ENCODE measurements around the gene RNF144B. TPM values are rescaled to one million over a fixed set of nuclear protein-coding genes. Genes with fewer than 3 reads are reported as not detected.

The RNF144B gene
- total and polyA plus RNA-seq, 2 of the 13 experiments (the other 11 are each of a cell fraction or from before 2014, with no cell fraction given), result 1.8 to 4.3 TPM

DNA sequence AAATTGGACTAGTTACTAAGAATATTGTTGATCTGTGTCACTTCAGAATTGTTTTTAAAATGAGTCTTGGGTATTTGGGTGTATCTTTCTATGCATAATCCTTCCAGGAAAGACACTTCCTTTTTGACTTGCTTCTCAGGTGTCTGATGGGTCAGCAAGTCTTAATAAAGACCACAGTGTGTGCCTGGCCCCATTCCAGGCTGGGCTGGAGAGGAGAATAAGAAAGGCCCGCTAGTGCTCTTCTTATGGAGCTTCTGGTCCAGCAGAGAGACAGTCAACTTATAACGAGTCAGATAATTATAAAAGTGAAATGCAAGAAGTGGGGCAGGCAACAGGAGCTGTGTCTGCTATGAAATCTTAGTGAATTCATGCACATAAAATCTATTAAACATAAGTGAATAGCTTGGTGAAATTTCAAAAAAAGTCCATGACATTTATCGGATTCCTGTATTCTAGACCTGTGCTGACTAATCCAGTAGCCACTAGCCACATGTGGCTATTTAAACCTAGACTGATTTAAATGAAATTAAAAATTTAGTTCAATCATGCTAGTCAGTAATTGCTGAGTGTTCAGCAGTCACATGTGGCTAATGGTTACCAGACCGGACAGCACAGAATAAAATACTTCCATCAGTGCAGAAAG lies 42.6 kb downstream of the RNF144B start:
- in situ Hi-C loops (cut with HindIII; ENCODE audit: extremely low pct_ligation_motif_present, low pct_unique_long_range_greater_than_20kb), result no loop called here
- no peaks in the 10 kb centered on the region for H3K79me2 ChIP-seq (ENCODE audit: insufficient read depth, low read length)
- ChIA-PET CTCF (ENCODE audit: low intra/inter-chr PET ratio, low total read pairs) (no interaction called here), POLR2A (no interaction called here)
- no peak overlapping the region for H2AFZ ChIP-seq (ENCODE audit: low read length)
- TF ChIP-seq SP2 (CRISPR knock-in tag; IDR thresholded peaks at IDR 0.05) (no peak), KAT7 (CRISPR knock-in tag; IDR thresholded peaks at IDR 0.05; ENCODE audit: borderline replicate concordance) (no peak), SRSF4 (IDR thresholded peaks at IDR 0.05; ENCODE audit: low read depth, low read length, poor library complexity, severe bottlenecking) (no peak), ZNF296 (CRISPR knock-in tag; conservative IDR thresholded peaks at IDR 0.05) (no peak), SP1 (IDR thresholded peaks at IDR 0.05) (no peak), SP1 (CRISPR knock-in tag; IDR thresholded peaks at IDR 0.05) (no peak), ELF3 (CRISPR knock-in tag; IDR thresholded peaks at IDR 0.05) (no peak)
- TF ChIP-seq, protein P1, sequence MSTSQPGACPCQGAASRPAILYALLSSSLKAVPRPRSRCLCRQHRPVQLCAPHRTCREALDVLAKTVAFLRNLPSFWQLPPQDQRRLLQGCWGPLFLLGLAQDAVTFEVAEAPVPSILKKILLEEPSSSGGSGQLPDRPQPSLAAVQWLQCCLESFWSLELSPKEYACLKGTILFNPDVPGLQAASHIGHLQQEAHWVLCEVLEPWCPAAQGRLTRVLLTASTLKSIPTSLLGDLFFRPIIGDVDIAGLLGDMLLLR (CRISPR knock-in tag; IDR thresholded peaks at IDR 0.05), result no peak
- TF ChIP-seq, protein P2, sequence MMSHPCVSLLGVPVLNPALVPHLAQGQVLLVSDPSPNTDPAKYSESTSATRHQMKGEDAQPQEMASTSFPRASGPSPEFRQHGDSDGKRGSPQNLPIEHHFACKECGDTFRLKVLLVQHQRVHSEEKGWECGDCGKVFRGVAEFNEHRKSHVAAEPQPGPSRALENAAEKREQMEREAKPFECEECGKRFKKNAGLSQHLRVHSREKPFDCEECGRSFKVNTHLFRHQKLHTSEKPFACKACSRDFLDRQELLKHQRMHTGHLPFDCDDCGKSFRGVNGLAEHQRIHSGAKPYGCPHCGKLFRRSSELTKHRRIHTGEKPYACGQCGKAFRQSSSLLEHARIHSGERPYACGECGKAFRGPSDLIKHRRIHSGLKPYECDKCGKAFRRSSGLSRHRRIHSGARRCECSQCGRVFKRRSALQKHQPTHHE (CRISPR knock-in tag; IDR thresholded peaks at IDR 0.05; ENCODE audit: borderline replicate concordance), result no peak
- H3K9ac ChIP-seq (ENCODE audit: insufficient read depth, low read depth, low read length), result no peak overlapping the region
- no peaks in the 10 kb centered on the region for H4K20me1 ChIP-seq (ENCODE audit: insufficient read depth, low read length)
- DNase-seq (ENCODE audit: low spot score), result no peak
- no TSS peak for BruUV-seq (replicated peaks)
- ATAC-seq, result no peak
- intact Hi-C loops (cut with micrococcal nuclease; ENCODE audit: unreplicated experiment), result no loop called here
- H3K4me2 ChIP-seq (ENCODE audit: low read depth, low read length), result no peak overlapping the region
- no peak overlapping the region for H3K4me3 ChIP-seq (replicated peaks in 1 of 3; ENCODE audit: insufficient read depth in 1 of 3, low read depth in 2 of 3, low read length in 3 of 3)
- H3K36me3 ChIP-seq (replicated peaks in 1 of 2; ENCODE audit: control insufficient read depth in 1 of 2, insufficient read depth in 2 of 2, low read length in 2 of 2), result no peaks in the 10 kb centered on the region; a peak in 1 of 5 replicates
- H3K27me3 ChIP-seq (ENCODE audit: control insufficient read depth in 1 of 2, insufficient read depth in 2 of 2, low read length in 2 of 2), result no peaks in the 10 kb centered on the region
- H3K9me3 ChIP-seq (ENCODE audit: low read length), result no peaks in the 10 kb centered on the region
- FAIRE-seq, result no peak
- H3K4me1 ChIP-seq (ENCODE audit: insufficient read depth, low read length), result peaks cover 8% of the 10 kb centered on the region
- no peak overlapping the region for H3K27ac ChIP-seq (ENCODE audit: extremely low read length, insufficient read depth, low read length)
- 47% methylated on average over 4 of the region's 4 CpGs for WGBS (ENCODE audit: low lambda C conversion rate)
